Measurements from ENCODE around the gene SBF2.
"Not testable (repeated sequence)": the region's sequence is repeated elsewhere in the genome, so short reads cannot be mapped to it uniquely, and the experiment has no call there.

Gene SBF2

GRCh38 chr11:9936754-9937153 lies 357.3 kb downstream of the SBF2 start:
- no peak for DNase-seq

GRCh38 chr11:9932843-9933242 lies 361.2 kb downstream of the SBF2 start:
- DNase-seq, result not testable (repeated sequence)

GRCh38 chr11:9930562-9931331 lies 363.3 kb downstream of the SBF2 start:
- not testable (repeated sequence) for DNase-seq

GRCh38 chr11:9927670-9928069 lies 366.3 kb downstream of the SBF2 start:
- DNase-seq, result no peak

DNA sequence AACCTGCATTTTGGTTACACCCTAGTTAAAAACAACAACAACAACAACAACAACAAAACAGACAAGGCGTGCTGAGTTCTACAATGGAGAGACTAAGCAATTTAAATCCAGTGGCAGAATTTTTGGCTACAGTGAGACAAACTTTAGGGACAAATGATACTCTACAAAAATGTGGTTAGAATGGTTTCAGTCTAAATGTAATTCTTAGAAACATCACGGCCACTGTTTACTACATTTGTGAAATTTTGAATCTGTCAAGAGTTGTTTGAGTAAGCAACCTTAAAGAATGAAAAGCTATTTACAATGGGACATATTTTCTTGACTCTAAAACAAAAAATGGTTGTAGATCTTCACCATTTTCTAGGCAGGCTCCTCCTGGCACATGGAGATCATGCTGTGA lies 370.7 kb downstream of the SBF2 start:
- DNase-seq, result no peak

GRCh38 chr11:9922806-9923205 lies 371.2 kb downstream of the SBF2 start:
- DNase-seq, result no peak

- no peak for DNase-seq
These were observed 377.5 kb downstream of the SBF2 start for GRCh38 chr11:9916480-9916879.

GRCh38 chr11:9914064-9914463 lies 380.0 kb downstream of the SBF2 start:
- no peak for DNase-seq

GRCh38 chr11:9905960-9906791 lies 387.8 kb downstream of the SBF2 start:
- no peak for DNase-seq

GRCh38 chr11:9905501-9905951 lies 388.5 kb downstream of the SBF2 start:
- DNase-seq, result no peak

DNA sequence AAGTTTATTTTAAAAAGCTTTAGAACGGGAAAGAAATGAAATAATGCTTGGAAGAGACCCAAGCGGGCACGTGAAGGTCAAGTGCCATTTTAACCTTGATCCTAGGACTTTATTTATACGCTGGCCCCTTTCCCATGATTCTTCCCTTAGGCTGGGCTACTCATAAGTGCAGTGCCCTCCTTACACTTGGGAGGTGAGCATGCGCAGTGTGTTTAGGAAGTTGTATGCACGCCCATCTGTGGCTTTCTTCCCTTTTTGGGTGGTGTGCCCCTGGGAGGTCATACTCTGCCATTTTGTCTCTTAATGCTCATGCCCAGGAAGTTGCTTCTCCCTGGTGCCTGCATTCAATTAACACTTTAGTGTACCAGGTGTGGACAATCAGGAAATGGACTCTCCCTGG lies 390.4 kb downstream of the SBF2 start:
- no peak for DNase-seq

GRCh38 chr11:9901943-9902342 lies 392.1 kb downstream of the SBF2 start:
- no peak for DNase-seq

DNA sequence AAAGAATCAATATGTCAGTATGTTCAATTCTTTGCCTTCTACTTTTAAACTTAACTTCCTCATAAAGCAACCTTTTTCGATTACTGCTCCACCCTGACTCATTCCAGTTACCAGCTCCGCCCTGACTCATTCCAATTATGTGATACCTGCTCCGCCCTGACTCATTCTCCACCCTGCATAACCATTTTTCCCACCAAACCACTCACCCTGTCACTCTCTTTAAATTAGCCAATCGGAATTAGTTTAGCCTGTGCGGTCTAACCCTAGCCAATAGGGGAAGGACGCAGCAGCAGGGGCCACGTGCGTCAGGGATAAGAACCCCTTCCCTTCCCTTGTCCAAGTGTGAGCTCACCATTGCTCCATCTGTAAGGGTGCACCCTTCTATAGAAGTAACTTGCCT lies 393.8 kb downstream of the SBF2 start:
- not testable (repeated sequence) for DNase-seq

DNA sequence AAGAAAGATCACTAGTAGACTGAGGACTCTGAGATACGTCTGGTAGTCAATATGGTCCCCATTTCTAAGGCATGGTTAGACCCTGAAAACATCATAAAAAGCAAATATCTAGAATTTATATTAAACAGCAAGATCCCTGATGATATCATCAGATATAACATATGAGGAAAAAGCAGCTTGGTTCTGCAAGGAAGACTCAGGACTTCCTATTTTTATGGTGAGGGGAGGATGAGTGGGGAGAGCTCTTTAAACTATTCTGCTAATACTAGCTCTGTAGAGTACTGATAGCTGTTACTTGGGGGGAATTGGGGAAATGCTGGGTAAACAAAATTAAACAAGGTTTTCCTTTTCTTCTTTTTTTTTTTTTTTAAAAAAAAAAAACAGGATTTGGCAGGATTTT lies 394.3 kb downstream of the SBF2 start:
- DNase-seq, result no peak

DNA sequence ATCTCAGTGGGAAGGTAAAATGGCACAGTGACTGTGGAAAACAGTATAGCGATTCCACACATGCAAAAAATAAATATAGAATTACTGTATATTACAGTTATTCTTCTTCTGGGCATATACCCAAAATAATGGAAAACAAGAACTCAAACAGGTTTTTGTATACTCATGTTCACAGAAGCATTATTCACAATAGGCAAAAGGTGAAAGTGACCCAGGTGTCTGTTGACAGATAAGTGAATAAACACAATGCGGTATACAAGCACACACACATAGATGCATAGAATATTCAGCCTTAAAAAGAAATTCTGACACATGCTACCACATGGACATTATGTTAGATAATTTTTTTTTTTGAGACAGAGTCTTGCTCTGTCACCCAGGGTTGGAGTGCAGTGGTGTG lies 397.1 kb downstream of the SBF2 start:
- DNase-seq, result no peak

DNA sequence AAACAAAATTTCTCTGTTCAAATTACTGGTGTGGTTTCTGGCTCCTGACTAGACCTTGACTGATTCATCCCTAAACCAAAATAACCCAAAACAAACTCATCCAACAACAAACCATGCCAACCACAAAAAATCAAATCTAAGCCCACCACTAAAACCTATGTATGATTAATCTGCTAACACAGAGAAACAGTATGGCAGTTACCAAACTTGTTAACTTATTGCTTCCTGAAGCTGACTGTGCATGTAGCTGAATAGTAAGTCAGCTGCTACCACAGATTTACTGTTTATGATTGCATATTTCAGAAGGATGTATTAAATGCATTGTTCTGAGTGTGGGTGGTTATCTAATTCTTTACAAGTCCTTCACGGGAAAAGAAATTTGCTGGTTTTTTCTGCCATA lies 399.0 kb downstream of the SBF2 start:
- DNase-seq, result no peak

GRCh38 chr11:9893474-9893873 lies 400.5 kb downstream of the SBF2 start:
- DNase-seq, result no peak

- no peak for DNase-seq
These were observed 405.1 kb downstream of the SBF2 start for GRCh38 chr11:9888938-9889337.

DNA sequence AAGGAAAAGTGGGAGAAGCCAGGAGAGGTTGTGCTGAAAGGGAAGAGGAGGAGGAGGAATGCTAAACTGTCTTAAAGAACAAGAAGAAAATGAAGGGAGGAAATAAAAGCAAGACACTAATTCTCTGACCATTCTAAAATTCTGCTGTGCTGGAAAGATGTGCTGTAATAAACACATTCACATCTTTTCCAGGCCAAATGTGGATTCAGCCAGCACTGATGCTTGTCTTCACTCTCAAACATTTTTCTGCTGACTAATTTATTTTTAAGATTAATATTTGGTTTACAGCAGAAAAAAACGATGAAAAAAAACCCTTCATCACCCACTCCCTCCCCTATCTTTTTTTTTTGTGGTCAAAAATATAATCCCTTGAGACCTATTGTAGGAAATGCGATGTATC lies 406.5 kb downstream of the SBF2 start:
- DNase-seq, result no peak

DNA sequence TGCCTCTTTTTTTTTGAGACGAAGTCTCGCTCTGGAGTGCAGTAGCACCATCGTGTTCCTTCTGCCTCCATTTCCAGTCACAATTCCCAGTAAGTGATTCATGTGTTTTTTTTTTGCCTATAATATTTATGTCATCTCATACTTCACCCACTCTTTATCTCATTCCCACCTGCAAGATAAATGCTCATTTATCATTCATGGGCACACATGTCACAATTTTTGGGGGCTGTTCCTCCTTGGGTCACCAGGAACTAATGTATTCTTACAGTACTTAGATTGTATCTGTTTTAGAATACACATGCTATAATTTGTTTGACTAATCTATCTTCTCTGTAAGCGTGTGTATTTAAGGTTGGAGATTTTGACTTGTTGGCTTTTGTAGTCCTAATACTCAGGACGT lies 407.4 kb downstream of the SBF2 start:
- DNase-seq, result no peak

DNA sequence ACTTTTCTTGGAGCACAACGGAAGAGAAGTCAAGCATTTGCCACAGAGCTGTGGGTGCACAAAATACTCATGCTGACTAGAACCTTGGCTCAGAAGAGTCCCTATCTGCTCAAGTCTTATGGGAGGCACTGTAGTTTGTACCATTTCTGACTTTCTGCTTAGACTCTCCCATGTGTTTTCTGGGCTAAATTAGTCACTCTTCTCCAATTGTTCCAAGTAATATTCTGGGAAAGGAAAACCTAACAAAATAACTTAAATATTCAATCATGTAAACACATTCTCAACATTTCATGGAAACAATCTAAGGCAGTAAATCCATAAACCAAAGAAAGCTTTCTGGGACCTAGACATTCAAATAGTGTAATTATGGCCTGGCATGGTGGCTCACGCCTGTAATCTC lies 409.4 kb downstream of the SBF2 start:
- DNase-seq, result no peak

DNA sequence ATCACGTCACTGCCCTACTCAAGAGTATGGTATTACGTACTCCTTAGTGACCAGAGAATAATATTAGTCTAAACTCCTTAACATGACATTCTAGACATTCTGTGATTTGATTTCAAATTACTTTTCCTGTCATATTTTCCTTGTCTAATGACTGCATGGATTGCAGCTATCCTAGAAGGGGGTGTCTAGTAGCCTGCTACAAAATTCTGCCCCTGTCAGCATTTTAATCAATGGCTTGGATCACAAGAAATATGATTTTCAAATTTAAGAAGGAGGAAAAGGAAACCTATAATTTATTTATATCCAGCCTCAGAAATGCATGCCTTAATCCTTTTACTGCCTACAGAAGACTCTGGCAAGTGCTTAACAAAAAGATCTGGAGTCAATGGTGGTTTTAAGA lies 413.4 kb downstream of the SBF2 start:
- no peak for DNase-seq

GRCh38 chr11:9878936-9879335 lies 415.1 kb downstream of the SBF2 start:
- DNase-seq, result no peak

DNA sequence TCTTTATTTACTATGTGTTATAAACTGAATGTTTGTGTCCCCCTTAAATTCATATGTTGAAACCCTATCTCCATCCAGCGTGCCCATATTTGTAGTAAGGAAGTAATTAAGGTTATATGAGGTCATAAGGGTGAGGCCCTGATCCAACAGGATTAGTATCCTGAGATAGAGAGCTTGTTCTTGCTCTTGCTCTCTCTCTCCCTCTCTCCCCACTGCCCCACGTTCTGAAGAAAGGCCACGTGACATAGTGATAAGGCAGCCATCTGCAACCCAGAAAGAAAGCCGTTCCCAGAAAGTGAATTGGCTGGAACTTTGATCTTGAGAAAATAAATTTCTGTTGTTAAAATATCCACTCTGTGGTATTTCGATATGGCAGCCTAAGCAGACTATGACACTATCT lies 417.7 kb downstream of the SBF2 start:
- DNase-seq, result no peak

Measured in NCI-H1694 (cell line).